H9 (cell line): ENCODE data around the gene CEP164. TPM values are rescaled to one million over a fixed set of nuclear protein-coding genes. Genes with fewer than 3 reads are reported as not detected.

Experiments
- DNase-seq: peaks from one replicate; pipeline ENCODE4 v3.0.0-alpha.2; 2017
- H2AFZ ChIP-seq: one replicate; pipeline ENCODE4 v1.6.1; 2013; ENCODE audit warnings: mild to moderate bottlenecking, low read length, control low read depth, moderate library complexity
- H2AK5ac ChIP-seq: 2 replicates; pipeline ENCODE4 v1.6.1; 2013; ENCODE audit warnings: low read length, control low read depth, mixed read lengths; ENCODE audit not compliant: insufficient read length
- H2BK120ac ChIP-seq: one replicate; pipeline ENCODE4 v1.6.1; 2013; ENCODE audit warnings: low read depth, mild to moderate bottlenecking, low read length, control low read depth, inconsistent platforms; ENCODE audit not compliant: poor library complexity, severe bottlenecking
- H2BK12ac ChIP-seq: 2 replicates; pipeline ENCODE4 v1.6.1; 2013; ENCODE audit warnings: low read length, control low read depth, mixed read lengths, low read depth; ENCODE audit not compliant: insufficient read length
- H2BK15ac ChIP-seq: 2 replicates; pipeline ENCODE4 v1.6.1; 2013; ENCODE audit warnings: low read depth, low read length, control low read depth
- H2BK20ac ChIP-seq: one replicate; pipeline ENCODE4 v1.6.1; 2013; ENCODE audit warnings: low read depth, mild to moderate bottlenecking, low read length, control low read depth, inconsistent platforms; ENCODE audit not compliant: poor library complexity, severe bottlenecking
- H2BK5ac ChIP-seq: 2 replicates; pipeline ENCODE4 v1.6.1; 2013; ENCODE audit warnings: low read length, control low read depth, mixed read lengths; ENCODE audit not compliant: insufficient read length
- H3K14ac ChIP-seq: 2 replicates; pipeline ENCODE4 v1.6.1; 2013; ENCODE audit warnings: low read length, control low read depth; ENCODE audit not compliant: insufficient read depth
- H3K18ac ChIP-seq: 2 replicates; pipeline ENCODE4 v1.6.1; 2013; ENCODE audit warnings: low read depth, mild to moderate bottlenecking, mixed read lengths, low read length, control low read depth; ENCODE audit not compliant: insufficient read length
- H3K23ac ChIP-seq: 2 replicates; pipeline ENCODE4 v1.6.1; 2013; ENCODE audit warnings: low read length, control low read depth, mixed read lengths, low read depth; ENCODE audit not compliant: insufficient read length
- H3K23me2 ChIP-seq: 2 replicates; pipeline ENCODE4 v1.6.1; 2013; ENCODE audit warnings: low read depth, mild to moderate bottlenecking, mixed read lengths, low read length, control low read depth; ENCODE audit not compliant: insufficient read length, poor library complexity, severe bottlenecking
- H3K27ac ChIP-seq: 2 replicates; pipeline ENCODE4 v1.5.1; 2013; ENCODE audit warnings: low read length, control low read depth, mixed read lengths, low read depth; ENCODE audit not compliant: insufficient read length
- H3K27me3 ChIP-seq: 2 replicates; pipeline ENCODE4 v1.6.1; 2013; ENCODE audit warnings: low read length, control low read depth, inconsistent platforms; ENCODE audit not compliant: insufficient read depth
- H3K4ac ChIP-seq: 2 replicates; pipeline ENCODE4 v1.6.1; 2013; ENCODE audit warnings: low read depth, mild to moderate bottlenecking, control low read depth, inconsistent platforms, low read length, moderate library complexity
- H3K4me1 ChIP-seq: 2 replicates; pipeline ENCODE4 v1.6.1; 2013; ENCODE audit warnings: low read length, control low read depth, inconsistent platforms; ENCODE audit not compliant: insufficient read depth
- H3K4me2 ChIP-seq: 2 replicates; pipeline ENCODE4 v1.6.1; 2013; ENCODE audit warnings: low read length, control low read depth, mixed read lengths; ENCODE audit not compliant: insufficient read length, insufficient read depth
- H3K56ac ChIP-seq: 2 replicates; pipeline ENCODE4 v1.6.1; 2013; ENCODE audit warnings: low read depth, mild to moderate bottlenecking, mixed read lengths, low read length, control low read depth; ENCODE audit not compliant: insufficient read length
- H3K79me1 ChIP-seq: 2 replicates; pipeline ENCODE4 v1.6.1; 2013; ENCODE audit warnings: low read depth, mild to moderate bottlenecking, moderate library complexity, low read length, control low read depth, inconsistent platforms; ENCODE audit not compliant: insufficient read depth, poor library complexity, severe bottlenecking
- H3K79me2 ChIP-seq: 2 replicates; pipeline ENCODE4 v1.6.1; 2013; ENCODE audit warnings: low read length, control low read depth, inconsistent platforms; ENCODE audit not compliant: insufficient read depth
- H3K9ac ChIP-seq: 2 replicates; pipeline ENCODE4 v1.6.1; 2013; ENCODE audit warnings: low read length, control low read depth, mixed read lengths; ENCODE audit not compliant: insufficient read length; ENCODE audit errors: extremely low read depth
- H3K9me3 ChIP-seq: one replicate; pipeline ENCODE4 v1.6.1; 2013; ENCODE audit warnings: low read depth, low read length, inconsistent platforms; ENCODE audit not compliant: control insufficient read depth
- H3T11ph ChIP-seq: one replicate; pipeline ENCODE4 v1.6.1; 2013; ENCODE audit warnings: mild to moderate bottlenecking, low read length, control low read depth, inconsistent platforms
- H4K20me1 ChIP-seq: one replicate; pipeline ENCODE4 v1.6.1; 2013; ENCODE audit not compliant: control insufficient read depth, insufficient read length, insufficient read depth
- H4K5ac ChIP-seq: 2 replicates; pipeline ENCODE4 v1.6.1; 2013; ENCODE audit warnings: low read depth, mild to moderate bottlenecking, mixed read lengths, low read length, control low read depth; ENCODE audit not compliant: insufficient read length
- H4K8ac ChIP-seq: replicated peaks from 2 replicates; pipeline ENCODE4 v1.6.1; 2013; ENCODE audit warnings: low read length, control low read depth, mixed read lengths, low read depth; ENCODE audit not compliant: insufficient read length
- H4K91ac ChIP-seq: 2 replicates; pipeline ENCODE4 v1.6.1; 2013; ENCODE audit warnings: low read depth, mild to moderate bottlenecking, moderate library complexity, mixed read lengths, low read length, control low read depth; ENCODE audit not compliant: insufficient read length
- H3K27ac Mint-ChIP-seq, 3 experiments: 2 replicates in 2 of 3; 3 replicates in 1 of 3; pipeline ENCODE4 v1.8.0; 2020 to 2021; ENCODE audit warnings: mixed read lengths in 3 of 3, mild to moderate bottlenecking in 1 of 3, moderate library complexity in 1 of 3
- H3K27me3 Mint-ChIP-seq: 2 replicates; pipeline ENCODE4 v1.8.0; 2021; ENCODE audit warnings: low read depth, mild to moderate bottlenecking, moderate library complexity, mixed read lengths
- H3K36me3 Mint-ChIP-seq, 3 experiments: 2 replicates in 2 of 3; 3 replicates in 1 of 3; pipeline ENCODE4 v1.8.0; 2020 to 2021; ENCODE audit warnings: low read depth in 3 of 3, mixed read lengths in 3 of 3; ENCODE audit not compliant: insufficient read depth in 1 of 3
- H3K4me1 Mint-ChIP-seq, 2 experiments: 2 replicates each; pipeline ENCODE4 v1.8.0; 2020; ENCODE audit warnings: mixed read lengths in 2 of 2
- H3K4me3 Mint-ChIP-seq, 2 experiments: 2 replicates in 1 of 2; 3 replicates in 1 of 2; pipeline ENCODE4 v1.8.0; 2020 to 2021; ENCODE audit warnings: mild to moderate bottlenecking in 2 of 2, mixed read lengths in 2 of 2, moderate library complexity in 1 of 2
- H3K9me3 Mint-ChIP-seq, 2 experiments: 2 replicates in 1 of 2; 3 replicates in 1 of 2; pipeline ENCODE4 v1.8.0; 2020; ENCODE audit warnings: mild to moderate bottlenecking in 2 of 2, mixed read lengths in 2 of 2, moderate library complexity in 1 of 2
- CTCF ChIP-seq: fragments of 200-600 bp; sonication (generic); conservative IDR thresholded peaks from 3 replicates; pipeline ENCODE4 v1.8.0; 2021; ENCODE audit warnings: antibody characterized with exemption, mild to moderate bottlenecking
- WGBS: extraction: QIAGEN DNeasy Blood & Tissue Kit; methylation state at CpG from one replicate; pipeline ENCODE4 v1.1.7; 2013; ENCODE audit warnings: missing lambda C conversion rate, low lambda C conversion rate, mixed read lengths; ENCODE audit not compliant: insufficient read length; ENCODE audit errors: extremely low coverage; 5-methylcytosine and 5-hydroxymethylcytosine counted together
- total RNA-seq: library from RNA; stranded (reverse); gene quantifications from 2 replicates; pipeline ENCODE4 v1.2.1, GENCODE V29; 2021

The CEP164 gene
- total RNA-seq, 1 experiment from 2014 or later: 24.9 TPM

DNA sequence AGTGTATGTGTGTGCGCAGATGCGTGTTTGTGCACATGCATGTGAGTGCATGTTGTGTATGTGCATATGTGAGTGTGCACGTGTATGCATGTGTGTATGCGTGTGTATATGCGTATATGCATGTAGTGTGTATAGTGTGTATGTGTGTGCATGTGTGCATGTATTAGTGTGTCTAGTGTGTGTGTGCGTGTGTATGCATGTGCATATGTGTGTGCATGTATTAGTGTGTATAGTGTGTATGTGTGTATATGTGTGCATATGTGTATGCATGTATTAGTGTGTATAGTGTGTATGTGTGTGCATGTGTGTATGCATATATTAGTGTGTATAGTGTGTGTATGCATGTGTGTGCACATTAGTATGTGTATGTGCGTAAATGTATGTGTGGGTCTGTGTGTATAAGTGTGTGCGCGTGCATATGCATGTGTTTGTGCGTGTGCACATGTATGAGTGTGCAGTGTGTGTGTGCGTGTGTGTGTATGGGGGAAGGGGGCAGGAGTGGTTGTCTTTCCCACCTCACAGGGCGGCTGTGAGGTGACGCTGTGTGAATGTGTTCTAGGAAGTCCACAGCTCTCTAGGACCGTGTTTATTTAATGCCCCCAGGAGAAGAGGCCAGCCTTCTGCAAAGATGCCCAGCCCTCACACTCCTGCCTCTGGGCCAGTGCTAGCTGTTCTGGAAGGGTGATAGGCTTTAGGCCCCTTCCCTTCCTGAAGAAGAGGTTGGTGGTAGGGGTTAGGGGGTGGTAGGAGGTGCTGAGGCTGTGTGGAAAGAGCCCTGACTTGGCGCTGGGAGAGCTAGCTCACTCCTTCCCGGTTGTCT lies 114.6 kb downstream of the CEP164 start:
- H3K56ac ChIP-seq: no peak overlapping the region
- no peak overlapping the region for H2BK12ac ChIP-seq
- H3K23me2 ChIP-seq: no peaks in the 10 kb centered on the region
- no peaks in the 10 kb centered on the region for H3K9me3 ChIP-seq
- H3K4me1 ChIP-seq: no peaks in the 10 kb centered on the region
- H3K36me3 Mint-ChIP-seq: no peaks in the 10 kb centered on the region
- no peak overlapping the region for H3K27ac Mint-ChIP-seq
- peaks cover 0 to 4% of the 10 kb centered on the region in 2 experiments; a peak in 2 of 5 replicates for H3K9me3 Mint-ChIP-seq
- peaks cover 22% of the 10 kb centered on the region for H3K27me3 Mint-ChIP-seq
- DNase-seq: no peak
- no peaks in the 10 kb centered on the region for H3K79me2 ChIP-seq
- no peak overlapping the region for H2AK5ac ChIP-seq
- no peaks in the 10 kb centered on the region for H3K79me1 ChIP-seq
- no peak overlapping the region for H3K9ac ChIP-seq
- peak overlapping the region in 1 of 2 experiments; percentile 20; a peak in 1 of 5 replicates for H3K4me3 Mint-ChIP-seq
- H3K23ac ChIP-seq: no peak overlapping the region
- no peak overlapping the region for H3K4ac ChIP-seq
- no peak overlapping the region for H4K8ac ChIP-seq
- H3K4me2 ChIP-seq: no peak overlapping the region
- H3K14ac ChIP-seq: no peak overlapping the region
- no peak overlapping the region for H3K18ac ChIP-seq
- no peak overlapping the region for H2BK120ac ChIP-seq
- peaks cover 17 to 27% of the 10 kb centered on the region in 2 experiments for H3K4me1 Mint-ChIP-seq
- H2BK5ac ChIP-seq: no peak overlapping the region
- no peak overlapping the region for H4K5ac ChIP-seq
- no peaks in the 10 kb centered on the region for H4K20me1 ChIP-seq
- no peaks in the 10 kb centered on the region for H3K27me3 ChIP-seq
- no peak overlapping the region for H3T11ph ChIP-seq
- no CpG with 5 or more reads among the region's 16 CpGs for WGBS
- no peak overlapping the region for H2BK20ac ChIP-seq
- TF ChIP-seq CTCF: no peak
- H2BK15ac ChIP-seq: no peak overlapping the region
- H3K27ac ChIP-seq: no peak overlapping the region
- no peak overlapping the region for H4K91ac ChIP-seq
- no peak overlapping the region for H2AFZ ChIP-seq
